Measurements from ENCODE around the gene EFEMP2. TPM values are rescaled to one million over a fixed set of nuclear protein-coding genes. Genes with fewer than 3 reads are reported as not detected.

EFEMP2 gene
- polyA plus RNA-seq, 1 donor (not counting 4 experiments of a cell fraction or from before 2014, with no cell fraction given), result 4.8 TPM

- Histone ChIP-seq H3K27ac (ENCODE audit: control insufficient read depth, insufficient read depth, low read length) (no peak overlapping the region), H3K36me3 (ENCODE audit: control insufficient read depth in 2 of 2, extremely low read depth in 1 of 2, insufficient read depth in 2 of 2, low read length in 2 of 2) (peaks cover 31 to 46% of the 10 kb centered on the region in 2 experiments), H3K9ac (ENCODE audit: control insufficient read depth, extremely low read depth, insufficient read depth, low read length) (no peak overlapping the region), H2AFZ (ENCODE audit: control insufficient read depth, low read length) (no peak overlapping the region), H3K4me2 (ENCODE audit: control insufficient read depth, extremely low read depth, insufficient read depth, low read depth, low read length) (no peak overlapping the region), H4K20me1 (ENCODE audit: control insufficient read depth, extremely low read depth, insufficient read depth, low read length) (no peaks in the 10 kb centered on the region), H3K4me1 (ENCODE audit: control insufficient read depth, extremely low read depth, insufficient read depth, low read length) (peaks cover 8% of the 10 kb centered on the region), H3K27me3 (ENCODE audit: control insufficient read depth, extremely low read depth, insufficient read depth, low read length) (no peaks in the 10 kb centered on the region), H3K9me1 (ENCODE audit: control insufficient read depth, extremely low read depth, insufficient read depth, low read length) (no peaks in the 10 kb centered on the region), H3K79me2 (ENCODE audit: control insufficient read depth, insufficient read depth, low read length) (peaks cover 11% of the 10 kb centered on the region), H3K4me3 (ENCODE audit: control insufficient read depth in 2 of 3, extremely low read depth in 1 of 3, insufficient read depth in 2 of 3, low read depth in 1 of 3, low read length in 3 of 3) (no peak overlapping the region), H3K9me3 (ENCODE audit: control insufficient read depth, low read depth, low read length) (no peaks in the 10 kb centered on the region)
- dilution Hi-C loops (cut with MboI; ENCODE audit: extremely low pct_ligation_motif_present, low sequenced_read_pairs), result no loop called here
- FAIRE-seq (no peak), DNase-seq (ENCODE audit: low read depth, low spot score) (no peak)
- TF ChIP-seq CTCF (optimal IDR thresholded peaks at IDR 0.05 in 1 of 3, IDR thresholded peaks at IDR 0.05 in 1 of 3, conservative IDR thresholded peaks at IDR 0.05 in 1 of 3; ENCODE audit: extremely low read depth in 1 of 3, insufficient read depth in 2 of 3, low read length in 3 of 3), result no peak
- TF ChIP-seq EZH2 (IDR thresholded peaks at IDR 0.05; ENCODE audit: low read length), result no peak
Measured at GRCh38 chr11:65882120-65883057, 9.8 kb upstream of the EFEMP2 start.

- Histone ChIP-seq H3K9ac (ENCODE audit: control insufficient read depth, extremely low read depth, insufficient read depth, low read length) (no peak overlapping the region), H3K9me3 (ENCODE audit: control insufficient read depth, low read depth, low read length) (no peaks in the 10 kb centered on the region), H2AFZ (ENCODE audit: control insufficient read depth, low read length) (no peak overlapping the region), H4K20me1 (ENCODE audit: control insufficient read depth, extremely low read depth, insufficient read depth, low read length) (no peaks in the 10 kb centered on the region), H3K4me3 (ENCODE audit: control insufficient read depth in 2 of 3, extremely low read depth in 1 of 3, insufficient read depth in 2 of 3, low read depth in 1 of 3, low read length in 3 of 3) (no peak overlapping the region), H3K79me2 (ENCODE audit: control insufficient read depth, insufficient read depth, low read length) (no peaks in the 10 kb centered on the region), H3K36me3 (ENCODE audit: control insufficient read depth in 2 of 2, extremely low read depth in 1 of 2, insufficient read depth in 2 of 2, low read length in 2 of 2) (peaks cover 24 to 38% of the 10 kb centered on the region in 2 experiments), H3K27me3 (ENCODE audit: control insufficient read depth, extremely low read depth, insufficient read depth, low read length) (no peaks in the 10 kb centered on the region), H3K4me2 (ENCODE audit: control insufficient read depth, extremely low read depth, insufficient read depth, low read depth, low read length) (no peak overlapping the region), H3K27ac (ENCODE audit: control insufficient read depth, insufficient read depth, low read length) (no peak overlapping the region), H3K9me1 (ENCODE audit: control insufficient read depth, extremely low read depth, insufficient read depth, low read length) (no peaks in the 10 kb centered on the region), H3K4me1 (ENCODE audit: control insufficient read depth, extremely low read depth, insufficient read depth, low read length) (no peaks in the 10 kb centered on the region)
- dilution Hi-C loops (cut with MboI; ENCODE audit: extremely low pct_ligation_motif_present, low sequenced_read_pairs), result no loop called here
- TF ChIP-seq CTCF (optimal IDR thresholded peaks at IDR 0.05 in 1 of 3, IDR thresholded peaks at IDR 0.05 in 1 of 3, conservative IDR thresholded peaks at IDR 0.05 in 1 of 3; ENCODE audit: extremely low read depth in 1 of 3, insufficient read depth in 2 of 3, low read length in 3 of 3) (no peak), EZH2 (IDR thresholded peaks at IDR 0.05; ENCODE audit: low read length) (no peak)
- FAIRE-seq (no peak), DNase-seq (ENCODE audit: low read depth, low spot score) (no peak)
Measured at GRCh38 chr11:65880844-65881421, 8.3 kb upstream of the EFEMP2 start.

Measured in keratinocyte (primary cell).